Measurements from ENCODE around the gene USP10.

GRCh38 chr16:84717484-84717883 is 17.7 kb downstream of the USP10 start:
- no peak for TF ChIP-seq CTCF (IDR thresholded peaks at IDR 0.05)
- no peak for TF ChIP-seq EP300 (IDR thresholded peaks at IDR 0.05)

All from tibial nerve (tissue), 4 donors.